Panc1 (cell line): ENCODE measurements around the gene CPSF3. TPM values are rescaled to one million over a fixed set of nuclear protein-coding genes. Genes with fewer than 3 reads are reported as not detected.

ENCODE experiments used
- ATAC-seq: fragments of 200-7000 bp; cut with Tn5 transposase; 2 replicates; pipeline ENCODE4 v1.9.1; 2020; ENCODE audit warnings: mild to moderate bottlenecking, moderate library complexity
- BruUV-seq: library from RNA; stranded (reverse); fragments of 400-500 nt; replicated peaks from 2 replicates; lab custom pipeline; 2021; lab: Mats Ljungman, UMichigan
- CTCF ChIA-PET: fragments of 300-600 bp; sonication (Branson Sonifier 250); formaldehyde crosslinking; loops from one replicate; lab custom pipeline; 2022; ENCODE audit warnings: antibody characterized with exemption; lab: Charles Lee
- POLR2A ChIA-PET: fragments of 300-600 bp; sonication (Branson Sonifier 250); formaldehyde crosslinking; loops from one replicate; lab custom pipeline; 2022; ENCODE audit warnings: antibody characterized with exemption; lab: Charles Lee
- DNase-seq: peaks from one replicate; pipeline ENCODE4 v3.0.0-alpha.2; 2010; ENCODE audit warnings: low read depth, low spot score
- H3K27ac ChIP-seq: 2 replicates; pipeline ENCODE4 v1.5.1; 2011; ENCODE audit warnings: mild to moderate bottlenecking, low read length, inconsistent platforms
- H3K27me3 ChIP-seq: fragments of 200-500 bp; sonication (Bioruptor generic); 2 replicates; pipeline ENCODE4 v1.6.0; 2014; ENCODE audit warnings: low read length, inconsistent platforms; ENCODE audit not compliant: control insufficient read depth, insufficient read depth
- H3K36me3 ChIP-seq: fragments of 200-500 bp; sonication (Bioruptor generic); 2 replicates; pipeline ENCODE4 v1.5.1; 2014; ENCODE audit warnings: inconsistent platforms, mild to moderate bottlenecking, low read length, moderate library complexity; ENCODE audit not compliant: control insufficient read depth, insufficient read depth
- H3K4me1 ChIP-seq: 2 replicates; pipeline ENCODE4 v1.5.1; 2011; ENCODE audit warnings: inconsistent platforms, mild to moderate bottlenecking, low read length, moderate library complexity; ENCODE audit not compliant: control insufficient read depth, insufficient read depth
- H3K4me3 ChIP-seq, 2 experiments: 2 replicates each; pipeline ENCODE4 v1.5.1; 2011 to 2012; ENCODE audit warnings: low read depth in 2 of 2, low read length in 2 of 2, mild to moderate bottlenecking in 2 of 2, inconsistent platforms in 1 of 2, moderate library complexity in 1 of 2
- H3K9me3 ChIP-seq: fragments of 200-500 bp; sonication (Bioruptor generic); 2 replicates; pipeline ENCODE4 v1.5.1; 2014; ENCODE audit warnings: low read depth, mild to moderate bottlenecking, inconsistent platforms, low read length, moderate library complexity; ENCODE audit not compliant: control insufficient read depth, insufficient read depth
- CTCF ChIP-seq: fragments of 450-650 bp; IDR thresholded peaks from 2 replicates; pipeline ENCODE4 v1.5.1; 2017; ENCODE audit warnings: mild to moderate bottlenecking
- POLR2AphosphoS5 ChIP-seq: IDR thresholded peaks from 2 replicates; pipeline ENCODE4 v1.6.1; 2012; ENCODE audit warnings: mild to moderate bottlenecking, low read depth, low read length, moderate library complexity
- SIN3A ChIP-seq: IDR thresholded peaks from 2 replicates; pipeline ENCODE4 v1.6.1; 2012; ENCODE audit warnings: low read depth, mild to moderate bottlenecking, low read length, moderate library complexity, borderline replicate concordance; ENCODE audit not compliant: insufficient read depth
- TCF7L2 ChIP-seq: IDR thresholded peaks from 2 replicates; pipeline ENCODE4 v1.6.1; 2011; ENCODE audit warnings: mild to moderate bottlenecking, low read depth, low read length, inconsistent platforms
- in situ Hi-C: cut with HindIII; loops from 2 replicates; pipeline ENCODE4 v1.10.0; 2016; ENCODE audit warnings: low sequenced_read_pairs, low pct_unique_long_range_greater_than_20kb
- intact Hi-C: fragments of 100-400 bp; cut with micrococcal nuclease; formaldehyde crosslinking; loops from one replicate; pipeline ENCODE4 v1.10.0; 2022; ENCODE audit not compliant: unreplicated experiment
- total RNA-seq: library from RNA; stranded (reverse); gene quantifications from one replicate; pipeline ENCODE4 v1.2.1, GENCODE V29; 2021; ENCODE audit not compliant: unreplicated experiment
- TF ChIP-seq, protein P1 (sequence below), 2 experiments: IDR thresholded peaks; 2 replicates each; pipeline ENCODE4 v1.6.1; 2011 to 2012; ENCODE audit warnings: low read depth in 2 of 2, control low read depth in 1 of 2, low read length in 1 of 2, mild to moderate bottlenecking in 1 of 2, moderate library complexity in 1 of 2; ENCODE audit not compliant: insufficient read depth in 1 of 2

The CPSF3 gene
- total RNA-seq, 1 experiment from 2014 or later, result 54.1 TPM

DNA sequence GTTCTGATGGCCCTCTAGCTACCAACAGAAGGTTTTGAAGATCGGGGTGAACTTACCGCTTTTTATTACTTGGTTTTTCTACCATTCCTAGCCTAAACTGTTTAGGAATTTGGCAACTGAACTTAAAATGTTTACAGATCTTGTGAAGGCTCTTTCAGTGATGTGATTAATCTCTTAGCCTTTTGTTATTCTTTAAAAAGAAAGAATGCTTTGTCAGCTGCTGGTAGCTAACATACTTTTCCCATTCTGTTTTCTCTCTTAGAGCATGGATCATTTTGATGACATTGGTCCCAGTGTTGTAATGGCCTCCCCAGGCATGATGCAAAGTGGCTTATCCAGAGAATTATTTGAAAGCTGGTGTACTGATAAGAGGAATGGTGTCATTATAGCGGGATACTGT lies 18.1 kb downstream of the CPSF3 start:
- Histone ChIP-seq H3K27ac (no peak overlapping the region), H3K9me3 (no peaks in the 10 kb centered on the region), H3K4me1 (no peaks in the 10 kb centered on the region), H3K36me3 (peaks cover 20% of the 10 kb centered on the region; the same call in 1 of the 2 replicates), H3K4me3 (no peak overlapping the region), H3K27me3 (no peaks in the 10 kb centered on the region)
- BruUV-seq, result no TSS peak
- in situ Hi-C loops, result no loop called here
- POLR2A ChIA-PET, result no interaction called here
- TF ChIP-seq TCF7L2 (no peak), CTCF (no peak), SIN3A (no peak), POLR2AphosphoS5 (no peak)
- TF ChIP-seq, protein P1, sequence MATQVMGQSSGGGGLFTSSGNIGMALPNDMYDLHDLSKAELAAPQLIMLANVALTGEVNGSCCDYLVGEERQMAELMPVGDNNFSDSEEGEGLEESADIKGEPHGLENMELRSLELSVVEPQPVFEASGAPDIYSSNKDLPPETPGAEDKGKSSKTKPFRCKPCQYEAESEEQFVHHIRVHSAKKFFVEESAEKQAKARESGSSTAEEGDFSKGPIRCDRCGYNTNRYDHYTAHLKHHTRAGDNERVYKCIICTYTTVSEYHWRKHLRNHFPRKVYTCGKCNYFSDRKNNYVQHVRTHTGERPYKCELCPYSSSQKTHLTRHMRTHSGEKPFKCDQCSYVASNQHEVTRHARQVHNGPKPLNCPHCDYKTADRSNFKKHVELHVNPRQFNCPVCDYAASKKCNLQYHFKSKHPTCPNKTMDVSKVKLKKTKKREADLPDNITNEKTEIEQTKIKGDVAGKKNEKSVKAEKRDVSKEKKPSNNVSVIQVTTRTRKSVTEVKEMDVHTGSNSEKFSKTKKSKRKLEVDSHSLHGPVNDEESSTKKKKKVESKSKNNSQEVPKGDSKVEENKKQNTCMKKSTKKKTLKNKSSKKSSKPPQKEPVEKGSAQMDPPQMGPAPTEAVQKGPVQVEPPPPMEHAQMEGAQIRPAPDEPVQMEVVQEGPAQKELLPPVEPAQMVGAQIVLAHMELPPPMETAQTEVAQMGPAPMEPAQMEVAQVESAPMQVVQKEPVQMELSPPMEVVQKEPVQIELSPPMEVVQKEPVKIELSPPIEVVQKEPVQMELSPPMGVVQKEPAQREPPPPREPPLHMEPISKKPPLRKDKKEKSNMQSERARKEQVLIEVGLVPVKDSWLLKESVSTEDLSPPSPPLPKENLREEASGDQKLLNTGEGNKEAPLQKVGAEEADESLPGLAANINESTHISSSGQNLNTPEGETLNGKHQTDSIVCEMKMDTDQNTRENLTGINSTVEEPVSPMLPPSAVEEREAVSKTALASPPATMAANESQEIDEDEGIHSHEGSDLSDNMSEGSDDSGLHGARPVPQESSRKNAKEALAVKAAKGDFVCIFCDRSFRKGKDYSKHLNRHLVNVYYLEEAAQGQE (IDR thresholded peaks at IDR 0.05; ENCODE audit: insufficient read depth in 1 of 2, low read depth in 2 of 2, low read length in 1 of 2), result no peak
- CTCF ChIA-PET, result no interaction called here
- DNase-seq (no peak), ATAC-seq (no peak)
- intact Hi-C loops, result no loop called here

DNA sequence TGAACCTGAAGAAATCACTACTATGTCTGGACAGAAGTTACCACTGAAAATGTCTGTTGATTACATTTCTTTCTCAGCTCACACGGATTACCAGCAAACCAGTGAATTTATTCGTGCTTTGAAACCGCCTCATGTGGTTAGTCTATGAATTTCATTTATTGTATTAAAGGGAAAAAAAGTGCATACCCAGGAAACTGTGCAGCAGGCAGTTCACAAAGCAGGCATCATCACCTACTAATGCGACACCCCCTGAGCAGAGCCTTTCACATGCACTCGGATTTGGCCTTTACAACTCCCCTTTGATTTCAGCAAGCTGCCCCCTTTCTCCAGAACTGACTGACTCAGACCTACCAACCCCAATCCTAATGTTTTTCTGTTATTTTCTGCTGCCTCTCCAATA lies 20.1 kb downstream of the CPSF3 start:
- Histone ChIP-seq H3K9me3 (no peaks in the 10 kb centered on the region), H3K4me3 (no peak overlapping the region), H3K36me3 (peaks cover 20% of the 10 kb centered on the region; the same call in 1 of the 2 replicates), H3K4me1 (no peaks in the 10 kb centered on the region), H3K27me3 (no peaks in the 10 kb centered on the region), H3K27ac (no peak overlapping the region)
- DNase-seq (no peak), ATAC-seq (no peak)
- ChIA-PET CTCF (no interaction called here), POLR2A (interaction anchor here (0.7 kb wide), 1 partner anchor 19 kb away, joined by 3 read pairs; no protein-coding TSS in a partner anchor)
- no TSS peak for BruUV-seq
- TF ChIP-seq TCF7L2 (no peak), POLR2AphosphoS5 (no peak), SIN3A (no peak), CTCF (no peak)
- TF ChIP-seq, protein P1 (IDR thresholded peaks at IDR 0.05; ENCODE audit: insufficient read depth in 1 of 2, low read depth in 2 of 2, low read length in 1 of 2), result no peak
- in situ Hi-C loops, result no loop called here
- intact Hi-C loops, result no loop called here
